ENCODE measurements around the gene OR6C74.

GRCh38 chr12:55244309-55244708, at the start of gene OR6C74:
- TF ChIP-seq CTCF (IDR thresholded peaks at IDR 0.05) = no peak
- no peak for TF ChIP-seq POLR2A (IDR thresholded peaks at IDR 0.05)

Measured in esophagus squamous epithelium (tissue), 4 donors.